ENCODE results near the gene KLK13. TPM values are rescaled to one million over a fixed set of nuclear protein-coding genes. Genes with fewer than 3 reads are reported as not detected.
A peak's percentile ranks its signal among the peaks of the same experiment; 100 is the strongest.

The KLK13 gene
- total RNA-seq, 1 donor from 2014 or later, result not detected

DNA sequence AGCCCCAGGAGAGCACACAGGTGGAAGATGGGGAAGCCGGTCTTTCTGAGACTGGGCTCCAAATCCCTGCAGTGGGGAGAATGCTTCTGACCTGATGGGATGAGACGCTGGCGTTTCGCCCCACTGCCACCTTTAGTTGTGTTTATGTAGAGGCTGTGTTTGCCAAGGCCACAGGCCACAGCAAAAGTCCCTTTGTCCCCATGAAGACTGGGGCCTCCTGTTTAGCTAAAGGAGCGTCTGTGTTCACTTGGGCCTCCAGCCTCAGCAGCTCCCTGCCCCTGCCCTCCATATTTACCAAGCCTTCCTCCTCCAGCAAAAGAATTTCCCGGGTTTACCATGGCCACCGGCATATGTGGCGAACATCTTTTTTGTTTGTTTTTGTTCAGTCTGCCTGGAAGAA is 28.2 kb upstream of the KLK13 start:
- DNase-seq (ENCODE audit: low read depth in 2 of 2), result no peak

GRCh38 chr19:51091895-51092873 is 27.3 kb upstream of the KLK13 start:
- no peak for DNase-seq (ENCODE audit: low read depth in 2 of 2)

- no peak for DNase-seq (ENCODE audit: low read depth in 2 of 2)
These were observed 26.2 kb upstream of the KLK13 start for GRCh38 chr19:51091126-51091525.

DNA sequence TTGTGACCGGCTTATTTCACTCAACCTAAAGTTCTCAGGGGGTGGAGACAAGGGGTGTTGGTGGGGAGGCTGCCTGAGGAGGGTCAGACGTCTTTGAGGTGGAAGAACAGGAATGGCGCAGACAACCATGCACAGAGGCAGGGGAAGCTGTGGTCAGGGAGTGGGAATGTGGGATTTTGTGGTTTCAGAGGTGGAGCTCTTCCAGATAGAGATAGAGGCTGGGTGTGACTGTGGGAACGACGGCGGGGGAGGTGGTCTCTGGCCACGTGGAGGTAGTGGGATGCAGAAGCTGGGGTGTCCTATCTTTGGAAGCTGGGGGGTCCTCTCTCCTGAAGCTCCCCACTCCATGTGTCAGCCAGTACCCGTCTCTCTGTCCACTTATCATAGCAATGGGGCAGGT is 25.6 kb upstream of the KLK13 start:
- DNase-seq (ENCODE audit: low read depth in 2 of 2), result no peak

- DNase-seq (ENCODE audit: low read depth in 2 of 2), result no peak
These were observed 24.9 kb upstream of the KLK13 start for GRCh38 chr19:51089786-51090185.

GRCh38 chr19:51086153-51086850 is 21.4 kb upstream of the KLK13 start:
- DNase-seq (ENCODE audit: low read depth in 2 of 2), result no peak

GRCh38 chr19:51084505-51084904 is 19.6 kb upstream of the KLK13 start:
- no peak for DNase-seq (ENCODE audit: low read depth in 2 of 2)

DNA sequence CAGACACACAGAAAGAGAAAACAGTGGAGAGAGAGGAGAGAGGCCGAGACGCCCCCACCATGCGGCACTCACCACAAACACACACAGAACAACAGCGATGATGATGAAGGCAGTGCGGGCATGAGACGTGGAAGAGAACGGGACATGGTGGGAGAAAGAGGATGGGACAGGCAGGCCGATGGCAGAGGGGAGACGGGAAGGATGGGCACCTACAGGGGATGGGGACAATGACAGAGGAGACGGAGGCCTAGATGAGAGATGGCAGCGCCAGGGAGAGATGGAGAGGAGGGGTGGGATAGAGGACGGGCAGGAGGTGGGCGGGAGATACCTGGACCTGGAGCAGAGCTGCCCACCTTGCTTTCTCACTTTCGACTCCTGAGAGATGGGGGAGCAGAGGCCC is 18.9 kb upstream of the KLK13 start:
- no peak for DNase-seq (ENCODE audit: low read depth in 2 of 2)

GRCh38 chr19:51083181-51083580 is 18.3 kb upstream of the KLK13 start:
- DNase-seq (ENCODE audit: low read depth in 2 of 2), result no peak

- no peak for DNase-seq (ENCODE audit: low read depth in 2 of 2)
These were observed 17.7 kb upstream of the KLK13 start, which contains the start of gene KLK14 for GRCh38 chr19:51082611-51083010. Gene KLK14, minus strand, starts transcription at chr19:51082887. Its CDS starts 273 bp downstream, at chr19:51082614.

DNA sequence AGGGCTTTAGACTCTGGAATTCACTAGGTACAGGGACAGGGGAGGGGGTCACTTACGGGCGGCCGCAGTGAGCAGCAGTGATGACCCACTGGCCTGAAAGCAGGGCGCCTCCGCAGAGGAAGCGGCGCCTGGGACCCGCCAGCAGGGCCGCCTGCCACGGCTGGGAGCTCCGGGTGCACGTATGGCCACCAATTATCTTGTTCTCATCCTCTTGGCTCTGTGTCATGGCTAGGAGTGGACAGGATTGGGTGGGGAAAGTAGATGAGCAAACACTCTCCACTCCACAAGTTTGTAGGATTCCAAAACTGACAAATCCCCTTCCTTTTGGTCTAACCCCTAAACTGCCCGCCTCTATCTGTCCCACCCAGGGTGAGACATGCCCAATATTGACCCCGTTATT is 16.6 kb upstream of the KLK13 start:
- no peak for DNase-seq (ENCODE audit: low read depth in 2 of 2)

- DNase-seq (ENCODE audit: low read depth in 2 of 2), result peak in 1 of 2 donors; percentile 5
These were observed 14.7 kb upstream of the KLK13 start for GRCh38 chr19:51079481-51080110.

- DNase-seq (ENCODE audit: low read depth in 2 of 2), result no peak
These were observed 13.8 kb upstream of the KLK13 start for GRCh38 chr19:51078731-51079130.

- no peak for DNase-seq (ENCODE audit: low read depth in 2 of 2)
These were observed 13.2 kb upstream of the KLK13 start for GRCh38 chr19:51078104-51078503.

DNA sequence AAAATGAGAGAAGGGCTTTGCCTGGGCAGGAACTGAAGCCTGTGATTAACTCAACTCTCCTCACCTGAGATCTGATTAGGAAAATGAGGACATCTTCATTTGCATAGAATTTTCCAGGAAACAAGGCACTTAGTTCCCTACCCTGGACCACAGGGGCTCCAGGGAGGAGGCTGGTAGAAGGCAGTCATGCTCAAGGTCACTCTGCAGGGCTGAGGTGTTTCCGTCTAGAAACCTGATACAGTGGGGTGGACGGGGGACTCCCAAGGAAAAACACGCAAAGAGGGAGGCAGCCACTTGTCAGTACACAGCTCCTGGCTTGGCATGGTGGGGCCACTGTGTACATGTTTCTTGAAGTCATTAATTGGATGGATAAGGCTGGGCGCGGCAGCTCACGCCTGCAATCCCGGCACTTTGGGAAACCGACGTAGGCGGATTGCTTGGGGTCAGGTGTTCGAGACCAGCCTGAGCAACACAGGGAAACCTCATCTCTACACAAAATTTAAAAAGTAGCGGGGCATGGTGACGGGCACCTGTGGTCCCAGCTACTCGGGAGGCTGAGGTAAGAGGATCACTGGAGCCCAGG is 11.8 kb upstream of the KLK13 start:
- DNase-seq (ENCODE audit: low read depth in 2 of 2), result no peak

GRCh38 chr19:51075998-51076397 is 11.1 kb upstream of the KLK13 start:
- no peak for DNase-seq (ENCODE audit: low read depth in 2 of 2)

DNA sequence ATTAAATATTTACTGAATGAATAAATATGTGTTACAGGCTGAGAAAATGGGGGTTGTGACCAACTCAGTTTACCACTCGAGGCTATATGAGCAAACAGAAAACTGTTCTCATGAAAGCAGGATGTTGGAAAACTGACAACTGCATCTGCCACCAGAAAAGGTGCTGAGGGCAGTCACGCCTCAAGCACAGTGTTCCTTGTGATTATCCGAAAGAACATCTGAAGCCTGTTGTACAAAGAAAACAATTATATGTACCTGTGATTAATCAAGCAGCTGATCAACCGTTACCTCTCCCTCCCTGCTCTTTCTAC is 6.2 kb upstream of the KLK13 start:
- DNase-seq (ENCODE audit: low read depth in 2 of 2), result no peak

DNA sequence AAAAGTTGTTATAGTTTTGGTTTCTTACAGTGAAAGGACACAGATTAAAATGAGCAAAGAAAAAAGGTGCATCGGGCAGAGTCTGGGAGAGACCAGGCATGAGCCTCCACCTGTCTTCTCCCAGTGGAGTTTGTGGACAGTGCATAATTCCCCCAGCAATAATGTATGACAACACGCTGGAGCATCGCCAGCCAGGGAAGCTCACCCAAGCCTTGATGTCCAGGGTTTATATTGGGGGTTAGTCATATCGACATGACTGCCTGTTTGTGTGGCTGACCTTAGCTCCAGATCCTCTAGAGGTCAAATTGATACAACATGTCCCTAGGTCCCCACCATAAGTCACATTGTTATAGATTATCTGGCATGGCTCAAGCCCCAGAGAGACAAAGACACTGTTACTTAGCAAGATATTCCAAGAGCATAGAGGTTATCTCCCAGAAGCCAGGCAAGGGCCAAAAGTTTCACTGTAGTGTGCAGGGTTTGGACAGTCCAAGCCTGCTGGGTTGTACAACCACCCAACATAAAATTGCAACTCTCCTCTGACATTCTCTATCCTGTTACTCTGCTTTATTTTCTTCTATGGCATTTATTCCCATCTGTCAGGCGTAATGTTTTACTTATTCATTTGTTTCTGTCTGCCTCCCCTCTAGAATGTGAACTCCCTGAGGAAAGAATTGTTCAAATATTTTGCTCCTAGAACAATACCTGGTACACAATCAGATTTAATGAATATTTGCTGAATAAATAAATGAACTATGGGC is 5.6 kb upstream of the KLK13 start:
- DNase-seq (ENCODE audit: low read depth in 2 of 2), result no peak

- no peak for DNase-seq (ENCODE audit: low read depth in 2 of 2)
These were observed 1.7 kb upstream of the KLK13 start for GRCh38 chr19:51066393-51067186.

GRCh38 chr19:51065221-51065960 is 499 bp upstream of the KLK13 start:
- no peak for DNase-seq (ENCODE audit: low read depth in 2 of 2)

All from dermis microvascular lymphatic vessel endothelial cell (primary cell).